ENCODE results near the gene CLRN2.
A peak's percentile ranks its signal among the peaks of the same experiment; 100 is the strongest.
"Not testable (repeated sequence)": the region's sequence is repeated elsewhere in the genome, so short reads cannot be mapped to it uniquely, and the experiment has no call there.

Gene CLRN2

DNA sequence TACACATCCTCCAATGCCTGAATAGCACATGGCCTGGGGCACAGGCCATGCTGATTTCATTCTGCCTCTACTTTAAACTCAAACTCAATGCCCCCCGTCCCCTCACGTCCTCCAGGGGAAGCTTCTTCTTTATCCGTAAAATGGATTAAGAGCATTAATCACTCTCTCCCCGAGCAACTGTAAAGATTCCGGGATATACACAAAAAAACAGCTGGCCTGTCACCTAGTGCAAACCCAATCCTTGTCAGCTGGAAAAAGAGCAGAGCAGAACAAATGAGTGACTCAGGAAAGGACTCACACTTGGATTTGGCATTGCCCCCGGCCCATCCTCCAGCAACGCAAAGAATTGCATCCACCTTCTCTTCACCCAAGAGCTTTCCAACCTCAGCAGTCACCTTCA is 10.9 kb upstream of the CLRN2 start:
- DNase-seq (ENCODE audit: low read depth), result no peak

DNA sequence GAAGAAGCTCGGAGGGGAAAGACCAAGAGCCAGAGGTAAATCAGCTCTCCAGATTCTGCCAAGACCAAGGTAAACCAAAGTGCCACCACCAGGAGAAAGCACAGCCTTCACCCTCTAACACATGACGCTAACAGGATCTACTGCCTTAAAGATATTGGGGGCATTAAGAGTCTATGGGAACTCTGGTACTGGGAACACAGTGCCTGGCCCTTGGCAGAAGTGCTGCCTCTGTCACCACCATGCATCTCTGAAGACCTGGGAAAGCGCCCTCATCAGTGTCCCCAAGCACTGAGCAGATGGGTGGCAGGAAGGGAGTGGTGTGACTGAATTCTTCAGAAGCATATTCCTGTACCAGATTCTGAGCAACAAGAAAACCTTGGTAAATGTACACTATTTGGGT is 4.4 kb upstream of the CLRN2 start:
- DNase-seq (ENCODE audit: low read depth), result no peak

DNA sequence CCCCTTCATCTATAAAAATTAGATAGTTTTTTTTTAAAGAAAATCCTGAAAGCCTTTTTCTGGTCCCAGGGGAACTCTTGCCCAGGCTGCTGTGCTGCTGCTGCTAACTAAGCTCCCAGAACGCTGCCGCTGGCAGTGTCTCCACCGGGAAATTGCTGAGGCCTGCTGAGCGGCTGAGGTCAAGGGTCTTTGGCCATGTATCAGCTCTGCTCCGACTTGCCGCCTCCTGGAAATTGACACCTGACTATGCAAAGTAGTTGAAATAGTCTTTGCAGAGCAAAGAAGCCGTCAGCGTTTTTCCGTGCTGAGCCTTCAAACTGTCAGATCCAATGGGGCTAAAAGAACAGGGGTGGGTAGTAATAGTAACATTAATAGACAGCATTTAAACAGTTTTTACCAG is 3.9 kb upstream of the CLRN2 start:
- no peak for DNase-seq (ENCODE audit: low read depth)

GRCh38 chr4:17511509-17511949 is 3.4 kb upstream of the CLRN2 start:
- peak; percentile 7 for DNase-seq (ENCODE audit: low read depth)

- DNase-seq (ENCODE audit: low read depth), result peak; percentile 31
These were observed 2.8 kb upstream of the CLRN2 start, which contains the start of gene QDPR for GRCh38 chr4:17511950-17512795. Gene QDPR (minus strand): TSS chr4:17512090. CDS start chr4:17512054, 36 bp downstream.

DNA sequence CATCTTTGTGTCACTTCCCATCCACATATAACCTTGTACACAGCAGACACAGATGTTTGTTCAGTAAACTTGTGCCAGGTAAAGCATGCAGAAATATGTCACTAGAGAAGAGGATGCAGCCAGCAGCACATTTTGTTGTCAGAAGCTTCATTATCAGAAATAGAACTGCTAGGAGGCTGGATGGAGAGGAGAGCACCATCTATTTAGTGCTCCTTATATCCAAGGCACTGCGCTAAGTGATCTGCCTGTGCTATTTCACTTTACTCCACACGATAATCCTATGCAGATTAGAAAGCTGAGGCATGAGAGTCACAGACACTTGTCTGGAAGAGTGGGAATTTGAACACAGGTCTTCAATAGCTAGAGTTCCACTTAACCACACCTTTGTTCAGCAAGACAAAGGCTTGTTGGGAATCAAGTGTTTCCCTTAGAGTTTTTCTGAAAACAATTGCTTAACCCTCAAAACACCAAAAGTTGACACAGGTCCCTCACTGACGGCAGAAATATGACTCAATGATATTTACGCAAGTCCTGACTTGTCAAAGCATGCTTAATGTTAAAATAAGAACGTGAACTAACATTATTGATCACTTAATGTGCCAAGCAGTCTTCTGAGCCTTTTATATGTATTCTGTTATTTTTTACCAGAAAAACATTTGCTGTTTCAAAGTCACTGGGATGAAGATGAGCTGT is 1.8 kb upstream of the CLRN2 start:
- DNase-seq (ENCODE audit: low read depth), result no peak

- DNase-seq (ENCODE audit: low read depth), result no peak
These were observed 761 bp downstream of the CLRN2 start for GRCh38 chr4:17515445-17516407.

DNA sequence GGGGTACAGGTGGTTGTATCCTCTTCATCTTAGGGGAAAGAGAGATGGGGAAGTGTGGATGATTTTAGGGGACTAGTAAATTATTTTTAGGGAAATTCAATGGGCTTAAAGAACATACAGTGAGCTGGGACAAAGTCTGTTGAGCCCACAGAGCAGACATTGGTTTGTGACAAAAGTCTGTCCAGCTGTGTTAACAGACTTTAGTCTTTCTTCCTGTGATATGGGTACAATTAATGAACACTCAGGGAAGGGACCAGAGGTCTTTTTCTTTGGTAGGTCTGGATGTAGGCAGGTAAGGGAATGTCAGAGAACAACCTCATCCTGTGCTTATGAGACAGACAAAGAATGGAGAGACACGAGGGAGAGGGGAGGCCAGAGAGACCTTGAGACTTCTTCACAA is 2.0 kb downstream of the CLRN2 start:
- DNase-seq (ENCODE audit: low read depth), result no peak

GRCh38 chr4:17517664-17518063 is 2.7 kb downstream of the CLRN2 start:
- DNase-seq (ENCODE audit: low read depth), result no peak

DNA sequence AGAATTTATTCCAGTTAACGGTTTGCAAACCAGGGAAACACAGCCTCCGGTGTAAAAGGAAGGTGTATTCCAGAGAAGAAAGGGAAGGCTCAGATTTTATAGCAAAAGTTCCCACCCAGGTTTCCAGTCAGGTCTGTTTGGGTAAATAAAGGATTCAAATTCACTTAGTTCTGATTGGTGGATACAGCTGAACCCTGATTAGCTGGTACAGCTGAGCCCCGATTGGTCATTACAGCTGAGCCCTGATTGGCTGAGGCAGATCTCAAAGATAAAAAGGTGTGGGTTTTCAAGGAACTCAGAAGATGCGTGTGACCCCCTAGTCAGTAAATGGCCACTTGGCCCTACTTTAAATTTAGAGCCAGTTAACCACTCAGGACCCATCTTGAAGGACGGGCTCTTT is 6.6 kb downstream of the CLRN2 start:
- no peak for DNase-seq (ENCODE audit: low read depth)

DNA sequence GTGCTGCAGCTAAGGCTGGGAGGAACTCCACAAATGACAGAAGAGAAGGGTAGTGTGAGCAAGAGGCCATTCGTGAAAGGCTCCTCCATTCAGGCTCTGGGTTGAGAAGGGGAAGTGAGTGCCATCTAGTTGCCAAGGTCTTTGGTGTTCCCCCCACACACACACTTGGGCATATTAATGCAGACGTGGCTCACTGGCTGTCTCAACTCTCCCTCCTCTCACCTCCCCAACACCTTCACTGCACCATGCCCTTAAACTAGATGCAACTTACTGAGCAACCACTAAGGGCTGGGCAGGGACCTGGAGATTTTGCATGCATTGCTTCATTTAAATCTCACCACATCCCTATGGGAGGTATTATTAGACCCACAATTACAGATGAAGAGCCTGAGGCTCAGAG is 8.7 kb downstream of the CLRN2 start:
- no peak for DNase-seq (ENCODE audit: low read depth)

DNA sequence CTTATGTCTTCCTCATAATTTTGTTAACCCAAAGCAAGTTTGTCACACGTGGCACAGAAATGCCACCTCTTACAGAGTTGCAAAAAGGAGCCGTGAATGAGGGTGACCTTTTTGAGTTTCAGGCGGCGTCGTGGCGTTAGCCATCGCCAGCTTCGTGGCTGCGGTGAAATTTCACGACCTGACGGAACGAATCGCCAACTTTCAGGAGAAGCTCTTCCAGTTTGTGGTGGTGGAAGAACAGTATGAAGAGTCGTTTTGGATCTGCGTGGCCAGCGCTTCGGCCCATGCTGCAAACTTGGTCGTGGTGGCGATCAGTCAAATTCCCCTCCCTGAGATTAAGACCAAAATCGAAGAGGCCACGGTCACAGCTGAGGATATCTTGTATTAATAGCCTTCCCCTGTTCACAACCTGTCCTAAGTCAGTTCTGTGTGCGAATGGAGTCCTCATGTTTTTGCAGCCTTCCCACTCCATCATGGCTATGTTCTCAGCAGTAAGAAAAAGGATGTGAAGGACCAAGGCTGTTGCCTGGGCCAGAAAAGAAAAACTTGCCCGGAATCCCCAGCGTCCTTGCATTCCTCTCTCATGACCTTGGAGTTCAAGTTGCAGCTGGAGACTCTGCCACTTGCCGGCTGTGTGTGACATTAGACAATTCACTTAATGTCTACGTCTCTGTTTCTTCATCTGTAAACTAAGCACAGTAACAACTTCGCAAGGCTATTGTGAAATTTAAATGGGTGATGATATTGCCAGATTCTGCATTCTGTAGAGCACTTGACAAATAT is 11.9 kb downstream of the CLRN2 start:
- DNase-seq (ENCODE audit: low read depth), result no peak

GRCh38 chr4:17528551-17529165 is 13.7 kb downstream of the CLRN2 start:
- DNase-seq (ENCODE audit: low read depth), result no peak

GRCh38 chr4:17531538-17532285 is 16.7 kb downstream of the CLRN2 start:
- no peak for DNase-seq (ENCODE audit: low read depth)

DNA sequence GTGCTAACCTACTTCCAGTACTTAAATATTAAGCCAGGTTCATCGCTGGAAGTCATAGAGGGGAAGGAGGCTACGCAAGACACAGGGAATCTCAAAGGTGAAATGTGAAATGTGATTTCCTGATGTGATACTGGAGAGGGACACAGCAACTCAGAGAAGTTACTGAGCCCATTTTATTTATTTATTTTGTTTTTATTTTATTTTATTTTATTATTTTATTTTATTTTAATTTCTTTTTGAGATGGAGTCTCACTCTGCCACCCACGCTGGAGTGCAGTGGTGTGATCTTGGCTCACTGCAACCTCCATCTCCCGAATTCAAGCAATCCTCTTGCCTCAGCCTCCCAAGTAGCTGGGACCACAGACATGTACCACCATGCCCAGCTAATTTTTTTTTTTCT is 19.7 kb downstream of the CLRN2 start:
- DNase-seq (ENCODE audit: low read depth), result no peak

GRCh38 chr4:17535242-17535641 is 20.3 kb downstream of the CLRN2 start:
- no peak for DNase-seq (ENCODE audit: low read depth)

DNA sequence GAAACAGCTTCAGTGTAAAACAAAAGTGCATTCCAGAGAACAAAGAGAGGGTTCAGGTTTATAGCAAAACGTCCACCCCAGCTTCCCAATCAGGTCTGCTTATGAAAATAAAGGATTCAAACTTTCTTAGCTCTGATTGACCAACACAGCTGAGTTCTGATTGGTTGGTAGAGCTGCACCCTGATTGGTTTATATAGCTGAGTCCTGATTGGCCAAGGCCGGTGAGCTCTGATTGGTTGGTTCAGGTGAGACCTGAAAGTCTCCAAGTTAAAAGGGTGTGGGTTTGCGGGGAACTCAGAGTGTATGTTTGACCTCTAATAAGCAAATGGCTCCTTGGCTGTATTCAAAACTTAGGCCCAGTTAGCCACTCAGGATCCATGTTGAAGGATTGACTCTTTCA is 20.9 kb downstream of the CLRN2 start:
- DNase-seq (ENCODE audit: low read depth), result no peak

GRCh38 chr4:17537060-17537459 is 22.1 kb downstream of the CLRN2 start:
- not testable (repeated sequence) for DNase-seq (ENCODE audit: low read depth)

DNA sequence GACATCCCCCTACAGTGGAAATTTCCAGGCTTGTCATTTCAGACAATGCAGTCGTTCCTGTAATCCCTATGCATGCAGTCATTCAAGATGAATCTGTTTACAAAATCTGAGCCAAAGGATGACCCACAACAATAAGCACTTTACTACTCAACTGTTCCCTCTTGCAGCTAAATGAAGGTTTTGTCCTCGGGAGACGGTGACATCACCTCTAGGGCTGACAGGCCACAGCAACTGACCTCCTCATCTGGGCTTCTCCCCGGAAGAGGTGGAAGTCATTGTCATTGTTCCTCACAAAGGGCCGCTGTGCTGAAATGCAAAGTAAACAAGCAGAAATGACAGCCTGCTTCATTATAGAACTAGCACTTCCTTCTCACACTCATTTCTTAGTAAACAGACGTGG is 29.2 kb downstream of the CLRN2 start:
- no peak for DNase-seq (ENCODE audit: low read depth)

GRCh38 chr4:17544831-17545234 is 29.9 kb downstream of the CLRN2 start:
- DNase-seq (ENCODE audit: low read depth), result no peak
